Loucy (cell line): ENCODE measurements around the gene MLEC.

Source experiments
- H2AFZ ChIP-seq: fragments of 200-600 bp; sonication (generic); 2 replicates; pipeline ENCODE4 v1.6.0; 2016; ENCODE audit warnings: antibody characterized with exemption, mild to moderate bottlenecking, low read length, moderate library complexity
- H3F3A ChIP-seq: fragments of 200-600 bp; 2 replicates; pipeline ENCODE4 v1.6.0; 2016; ENCODE audit warnings: antibody characterized with exemption, low read depth, mild to moderate bottlenecking
- H3K27me3 ChIP-seq: fragments of 200-600 bp; sonication (generic); 2 replicates; pipeline ENCODE4 v1.6.1; 2014; ENCODE audit warnings: low read length, mild to moderate bottlenecking; ENCODE audit not compliant: insufficient read depth, poor library complexity, severe bottlenecking
- H3K36me3 ChIP-seq: fragments of 200-600 bp; sonication (generic); 2 replicates; pipeline ENCODE4 v1.6.1; 2016; ENCODE audit warnings: low read length; ENCODE audit not compliant: insufficient read depth
- H3K4me1 ChIP-seq: fragments of 200-600 bp; sonication (generic); 2 replicates; pipeline ENCODE4 v1.5.1; 2014; ENCODE audit warnings: low read length, mild to moderate bottlenecking; ENCODE audit not compliant: insufficient read depth, poor library complexity, severe bottlenecking
- H3K4me2 ChIP-seq: fragments of 200-600 bp; sonication (generic); 2 replicates; pipeline ENCODE4 v1.6.0; 2014; ENCODE audit warnings: antibody characterized with exemption, low read length, low read depth, mild to moderate bottlenecking; ENCODE audit not compliant: poor library complexity, severe bottlenecking
- H3K4me3 ChIP-seq: fragments of 200-600 bp; sonication (generic); 2 replicates; pipeline ENCODE4 v1.5.1; 2014; ENCODE audit warnings: low read length, mild to moderate bottlenecking, mixed read lengths; ENCODE audit not compliant: poor library complexity, severe bottlenecking
- H3K79me2 ChIP-seq: fragments of 200-600 bp; sonication (generic); 2 replicates; pipeline ENCODE4 v1.6.1; 2014; ENCODE audit warnings: low read length; ENCODE audit not compliant: insufficient read depth
- H3K9ac ChIP-seq: fragments of 200-600 bp; sonication (generic); 2 replicates; pipeline ENCODE4 v1.6.0; 2014; ENCODE audit warnings: mild to moderate bottlenecking, low read depth, low read length, moderate library complexity; ENCODE audit not compliant: poor library complexity, severe bottlenecking
- H3K9me2 ChIP-seq: fragments of 200-600 bp; sonication (generic); replicated peaks from 2 replicates; pipeline ENCODE4 v1.6.1; 2016; ENCODE audit warnings: low read depth, low read length, mixed read lengths
- H3K9me3 ChIP-seq: fragments of 200-600 bp; sonication (generic); 2 replicates; pipeline ENCODE4 v1.6.1; 2014; ENCODE audit warnings: mild to moderate bottlenecking, antibody characterized with exemption, low read length, low read depth; ENCODE audit not compliant: insufficient read depth
- H4K20me1 ChIP-seq: fragments of 200-600 bp; sonication (generic); 2 replicates; pipeline ENCODE4 v1.6.0; 2014; ENCODE audit warnings: antibody characterized with exemption, low read length, mild to moderate bottlenecking; ENCODE audit not compliant: insufficient read depth, poor library complexity, severe bottlenecking
- EZH2phosphoT487 ChIP-seq: fragments of 200-600 bp; IDR thresholded peaks from 2 replicates; pipeline ENCODE4 v1.6.1; 2018; ENCODE audit warnings: antibody characterized with exemption, mild to moderate bottlenecking, moderate library complexity, borderline replicate concordance
- TF ChIP-seq, protein P1 (sequence below): fragments of 200-600 bp; sonication (generic); conservative IDR thresholded peaks from 2 replicates; pipeline ENCODE4 v1.5.1; 2014; ENCODE audit warnings: mild to moderate bottlenecking, antibody characterized with exemption, low read length

The MLEC gene

DNA sequence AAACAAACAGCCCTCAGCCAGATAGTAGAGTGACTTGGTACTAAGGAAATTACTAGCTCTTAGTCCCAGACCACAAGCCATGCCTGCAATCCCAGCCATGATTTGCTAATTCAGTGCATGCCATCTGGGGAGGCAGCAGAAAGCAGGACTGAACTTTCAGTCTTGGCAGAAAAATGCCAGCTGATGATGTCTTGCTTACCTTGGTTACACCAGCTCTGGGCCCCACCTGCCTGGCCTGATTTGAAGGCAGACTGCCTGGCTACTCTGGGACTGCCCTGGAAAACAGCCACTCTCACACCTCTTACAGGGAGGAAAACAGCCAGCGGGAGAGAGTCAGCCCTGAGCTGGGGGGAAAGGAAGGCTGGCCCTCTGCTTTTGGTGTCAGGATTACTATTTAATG, 18.7 kb downstream of the MLEC start:
- Histone ChIP-seq H2AFZ (no peak overlapping the region), H3K9ac (no peak overlapping the region), H3K4me3 (no peak overlapping the region), H4K20me1 (no peaks in the 10 kb centered on the region), H3K27me3 (no peaks in the 10 kb centered on the region), H3F3A (peaks cover 5% of the 10 kb centered on the region; the same call in 1 of the 2 replicates), H3K9me3 (no peaks in the 10 kb centered on the region), H3K36me3 (peaks cover 34% of the 10 kb centered on the region; the same call in 1 of the 2 replicates), H3K9me2 (no peaks in the 10 kb centered on the region), H3K4me1 (peaks cover 6% of the 10 kb centered on the region), H3K79me2 (peaks cover 4% of the 10 kb centered on the region), H3K4me2 (no peak overlapping the region)
- TF ChIP-seq EZH2phosphoT487 = no peak
- TF ChIP-seq, protein P1, sequence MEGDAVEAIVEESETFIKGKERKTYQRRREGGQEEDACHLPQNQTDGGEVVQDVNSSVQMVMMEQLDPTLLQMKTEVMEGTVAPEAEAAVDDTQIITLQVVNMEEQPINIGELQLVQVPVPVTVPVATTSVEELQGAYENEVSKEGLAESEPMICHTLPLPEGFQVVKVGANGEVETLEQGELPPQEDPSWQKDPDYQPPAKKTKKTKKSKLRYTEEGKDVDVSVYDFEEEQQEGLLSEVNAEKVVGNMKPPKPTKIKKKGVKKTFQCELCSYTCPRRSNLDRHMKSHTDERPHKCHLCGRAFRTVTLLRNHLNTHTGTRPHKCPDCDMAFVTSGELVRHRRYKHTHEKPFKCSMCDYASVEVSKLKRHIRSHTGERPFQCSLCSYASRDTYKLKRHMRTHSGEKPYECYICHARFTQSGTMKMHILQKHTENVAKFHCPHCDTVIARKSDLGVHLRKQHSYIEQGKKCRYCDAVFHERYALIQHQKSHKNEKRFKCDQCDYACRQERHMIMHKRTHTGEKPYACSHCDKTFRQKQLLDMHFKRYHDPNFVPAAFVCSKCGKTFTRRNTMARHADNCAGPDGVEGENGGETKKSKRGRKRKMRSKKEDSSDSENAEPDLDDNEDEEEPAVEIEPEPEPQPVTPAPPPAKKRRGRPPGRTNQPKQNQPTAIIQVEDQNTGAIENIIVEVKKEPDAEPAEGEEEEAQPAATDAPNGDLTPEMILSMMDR = no peak

DNA sequence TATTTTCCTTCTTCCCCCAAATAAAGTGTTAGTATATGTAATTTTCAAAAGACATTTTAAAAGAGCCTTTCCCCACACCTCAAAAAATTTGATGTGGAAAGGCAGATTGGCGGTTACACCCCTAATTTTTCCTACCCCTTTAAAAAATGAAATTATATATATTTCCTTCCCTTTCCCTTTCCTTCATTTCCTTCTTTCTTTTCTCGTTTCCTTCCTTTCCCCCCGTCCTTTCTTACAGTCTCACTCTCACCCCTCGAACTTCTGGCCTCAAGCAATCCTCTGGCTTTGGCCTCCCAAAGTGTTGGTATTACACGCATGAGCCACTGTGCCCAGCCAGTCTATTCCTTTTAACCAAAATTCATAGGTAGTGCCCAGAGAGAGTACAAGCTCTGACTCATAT, 19.1 kb downstream of the MLEC start:
- Histone ChIP-seq H3K4me2 (no peak overlapping the region), H3K4me3 (no peak overlapping the region), H2AFZ (no peak overlapping the region), H3F3A (peaks cover 5% of the 10 kb centered on the region; the same call in 1 of the 2 replicates), H3K27me3 (no peaks in the 10 kb centered on the region), H3K9me3 (no peaks in the 10 kb centered on the region), H3K9ac (no peak overlapping the region), H4K20me1 (no peaks in the 10 kb centered on the region), H3K9me2 (no peaks in the 10 kb centered on the region), H3K36me3 (peaks cover 29% of the 10 kb centered on the region; the same call in 1 of the 2 replicates), H3K4me1 (peaks cover 7% of the 10 kb centered on the region), H3K79me2 (peaks cover 8% of the 10 kb centered on the region)
- TF ChIP-seq, protein P1 = no peak
- no peak for TF ChIP-seq EZH2phosphoT487

DNA sequence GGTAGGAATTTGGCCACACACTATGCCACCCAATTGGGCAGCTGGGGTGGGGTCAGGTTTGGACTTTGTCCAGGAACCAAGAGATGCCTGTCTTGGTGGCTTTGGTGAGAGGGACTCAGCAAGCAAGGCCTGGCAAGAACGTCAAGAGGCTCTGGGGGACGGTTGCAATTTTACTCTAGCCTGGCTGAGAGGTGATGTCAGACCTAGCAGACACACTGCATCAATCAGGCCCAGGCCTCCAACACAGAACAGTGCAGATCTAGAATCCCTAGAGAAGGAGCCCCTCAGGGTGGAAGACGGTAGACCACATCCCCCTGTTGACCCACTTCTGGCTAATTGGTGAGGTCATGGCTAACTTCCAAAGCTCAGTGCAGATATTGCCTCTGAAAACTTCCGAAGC, 21.7 kb downstream of the MLEC start:
- H3K9ac ChIP-seq = no peak overlapping the region
- H3K9me2 ChIP-seq = no peaks in the 10 kb centered on the region
- peaks cover 17% of the 10 kb centered on the region; the same call in 1 of the 2 replicates for H3F3A ChIP-seq
- no peak overlapping the region for H3K4me3 ChIP-seq
- TF ChIP-seq, protein P1 = no peak
- no peak for TF ChIP-seq EZH2phosphoT487
- peaks cover 29% of the 10 kb centered on the region for H3K79me2 ChIP-seq
- no peaks in the 10 kb centered on the region for H4K20me1 ChIP-seq
- H3K4me2 ChIP-seq = no peak overlapping the region
- peaks cover 4% of the 10 kb centered on the region; the same call in 1 of the 2 replicates for H3K36me3 ChIP-seq
- peaks cover 31% of the 10 kb centered on the region for H3K4me1 ChIP-seq
- H3K9me3 ChIP-seq = no peaks in the 10 kb centered on the region
- no peak overlapping the region for H2AFZ ChIP-seq
- H3K27me3 ChIP-seq = no peaks in the 10 kb centered on the region
